DMS79 treated with DMSO at 0.1 percent for 48 hours (cell line): ENCODE measurements around the gene BDP1.
"Not testable (repeated sequence)": the region's sequence is repeated elsewhere in the genome, so short reads cannot be mapped to it uniquely, and the experiment has no call there.

Experiments used
- DNase-seq: peaks from one replicate; lab custom pipeline; 2025; lab: John Stamatoyannopoulos, UW

The BDP1 gene

DNA sequence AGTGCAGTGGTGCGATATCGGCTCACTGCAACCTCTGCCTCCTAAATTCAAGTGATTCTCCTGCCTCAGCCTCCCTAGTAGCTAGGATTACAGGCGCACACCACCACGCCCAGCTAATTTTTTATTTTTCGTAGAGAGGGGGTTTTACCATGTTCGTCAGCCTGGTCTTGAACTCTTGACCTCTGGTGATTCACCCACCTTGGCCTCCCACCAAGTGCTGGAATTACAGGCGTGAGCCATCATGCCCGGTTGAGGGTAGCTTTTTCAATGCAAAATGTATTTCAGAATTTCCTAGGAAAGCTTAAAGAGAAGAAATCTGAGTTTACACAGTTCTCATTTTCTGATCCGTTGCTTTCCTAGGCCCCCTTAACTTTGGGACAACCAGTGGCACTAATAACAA is 15.7 kb downstream of the BDP1 start:
- no peak for DNase-seq

DNA sequence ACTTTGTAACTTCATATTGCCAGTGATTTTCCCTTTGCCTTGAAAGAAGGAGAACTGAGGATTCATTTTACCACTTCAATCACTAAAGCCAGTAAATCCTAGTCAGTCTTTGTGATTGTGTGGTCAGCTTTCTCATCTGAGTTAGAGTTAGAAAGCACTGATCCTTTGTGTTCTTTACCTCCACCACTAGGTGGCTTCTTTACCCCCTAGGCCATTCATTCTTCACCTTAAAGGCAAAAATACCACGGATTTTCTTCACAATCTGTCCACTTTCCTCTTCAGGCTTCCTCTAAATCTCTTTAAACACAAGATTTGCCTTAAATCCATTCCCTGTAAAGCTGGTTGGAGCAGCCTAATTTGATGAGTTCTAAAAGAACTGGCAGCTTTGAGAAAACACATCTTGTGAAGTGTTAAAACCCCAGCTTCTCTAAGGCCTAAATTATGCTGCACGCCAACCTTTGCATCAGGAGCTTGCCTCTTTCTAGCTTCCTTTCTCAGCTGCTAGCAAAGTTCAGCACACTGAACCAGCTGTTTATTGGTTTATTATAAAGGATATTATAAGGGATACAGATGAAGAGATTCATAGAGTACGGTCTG is 20.4 kb downstream of the BDP1 start:
- DNase-seq: no peak

DNA sequence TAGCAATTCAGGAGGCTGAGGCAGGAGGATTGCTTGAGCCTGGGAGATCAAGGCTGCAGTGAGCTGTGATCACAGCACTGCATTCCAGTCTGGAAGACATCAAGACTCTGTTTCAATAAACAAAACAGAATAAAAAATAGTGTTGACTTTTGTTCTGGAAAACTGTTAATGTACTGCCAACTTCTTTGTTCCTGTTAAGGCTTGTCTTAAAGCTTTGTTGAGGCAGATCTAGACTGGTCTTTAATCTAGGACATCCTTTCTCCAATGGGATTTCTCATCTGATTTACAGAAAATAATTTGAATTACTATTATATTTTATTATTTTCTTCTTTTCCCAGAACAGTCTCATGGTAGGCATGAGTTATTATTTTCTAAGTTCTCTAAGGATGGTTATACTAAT is 26.0 kb downstream of the BDP1 start:
- no peak for DNase-seq

DNA sequence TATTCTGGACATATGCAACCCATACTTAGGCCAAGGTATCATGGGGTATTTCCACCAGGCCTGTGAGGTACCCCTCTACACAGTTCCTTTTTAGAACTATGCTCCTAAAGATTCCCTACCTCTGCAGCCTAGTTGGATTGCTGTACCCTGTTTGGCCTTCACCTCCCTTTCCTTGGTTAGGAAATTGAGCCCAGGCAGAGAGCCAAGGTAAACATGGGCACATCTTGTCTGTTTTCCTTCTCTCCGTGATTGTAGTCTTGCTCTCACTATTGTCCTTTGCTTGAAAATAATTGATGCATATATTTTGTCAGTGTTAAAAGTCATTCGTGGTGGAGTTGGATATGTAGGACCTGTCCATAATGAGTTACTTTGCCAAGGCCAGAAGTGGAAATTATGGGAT is 26.7 kb downstream of the BDP1 start:
- DNase-seq: peak; percentile 2

DNA sequence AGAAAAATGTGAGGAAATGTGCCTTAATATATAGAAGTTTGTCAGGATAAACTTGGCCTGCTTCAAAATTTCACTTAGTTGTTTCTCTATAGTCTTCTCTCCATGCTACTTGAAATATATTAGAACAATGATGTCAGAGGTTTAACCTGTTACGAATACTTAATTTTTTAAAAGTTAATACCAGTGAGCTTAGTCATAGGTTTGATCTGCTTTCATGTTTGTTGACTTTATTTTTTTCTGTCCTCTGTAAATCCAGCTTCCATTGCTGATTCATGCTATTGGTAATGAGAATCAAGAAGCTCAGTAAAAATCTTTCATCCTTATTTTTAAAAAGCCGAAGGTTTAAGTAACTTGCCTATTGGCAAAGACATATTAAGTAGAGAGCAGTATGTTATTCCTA is 27.9 kb downstream of the BDP1 start:
- no peak for DNase-seq

DNA sequence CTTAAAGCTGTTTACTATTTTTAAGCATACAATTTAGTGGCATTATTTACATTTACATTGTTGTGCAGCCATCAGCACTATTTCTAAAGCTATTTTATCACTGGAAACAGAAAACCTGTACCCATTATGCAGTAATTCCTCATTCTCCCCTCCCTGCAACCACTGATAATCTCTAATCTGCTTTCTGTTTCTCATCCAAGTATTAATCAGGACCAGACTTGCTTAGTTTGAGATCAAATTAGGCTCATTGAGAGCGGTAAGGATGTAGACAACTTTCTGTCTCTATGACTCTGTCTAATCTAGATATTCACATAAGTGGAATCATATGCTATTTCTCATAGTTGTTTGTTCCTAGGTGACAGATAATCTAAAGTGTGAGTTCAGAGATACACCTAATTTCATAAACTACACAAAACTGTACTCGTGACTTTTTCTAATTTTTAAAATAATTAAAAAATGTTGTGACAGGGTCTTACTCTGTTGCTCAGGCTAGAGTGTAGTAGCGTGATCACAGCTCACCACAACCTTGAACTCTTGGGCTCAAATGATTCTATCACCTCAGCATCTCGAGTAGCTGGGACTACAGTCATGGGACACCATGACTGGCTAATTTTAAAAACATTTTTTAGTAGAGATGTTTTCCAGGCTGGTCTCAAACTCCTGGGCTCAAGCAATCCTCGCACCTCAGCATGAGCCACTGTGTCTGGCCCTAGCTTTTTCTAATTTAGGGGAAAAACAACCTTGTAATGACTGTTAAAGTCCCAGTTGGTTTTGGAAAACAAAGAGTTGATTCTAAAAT is 37.6 kb downstream of the BDP1 start:
- DNase-seq: no peak

DNA sequence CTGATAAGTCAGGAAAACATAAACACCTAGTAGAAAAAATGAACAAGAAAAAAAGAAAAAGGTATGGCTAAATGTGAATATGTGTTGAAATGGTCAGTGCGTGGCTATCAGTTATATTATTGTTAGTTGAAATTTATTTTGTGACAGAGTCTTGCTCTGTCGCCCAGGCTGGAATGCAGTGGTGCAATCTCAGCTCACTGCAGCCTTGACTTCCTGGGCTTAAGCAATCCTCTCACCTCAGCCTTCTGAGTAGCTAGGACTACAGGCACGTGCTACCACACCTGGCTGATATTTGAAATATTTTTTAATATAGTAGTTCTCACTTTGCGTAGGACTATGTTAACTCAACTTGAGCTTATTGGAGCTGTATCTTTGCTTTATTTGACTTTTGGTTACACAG is 38.8 kb downstream of the BDP1 start:
- DNase-seq: not testable (repeated sequence)

DNA sequence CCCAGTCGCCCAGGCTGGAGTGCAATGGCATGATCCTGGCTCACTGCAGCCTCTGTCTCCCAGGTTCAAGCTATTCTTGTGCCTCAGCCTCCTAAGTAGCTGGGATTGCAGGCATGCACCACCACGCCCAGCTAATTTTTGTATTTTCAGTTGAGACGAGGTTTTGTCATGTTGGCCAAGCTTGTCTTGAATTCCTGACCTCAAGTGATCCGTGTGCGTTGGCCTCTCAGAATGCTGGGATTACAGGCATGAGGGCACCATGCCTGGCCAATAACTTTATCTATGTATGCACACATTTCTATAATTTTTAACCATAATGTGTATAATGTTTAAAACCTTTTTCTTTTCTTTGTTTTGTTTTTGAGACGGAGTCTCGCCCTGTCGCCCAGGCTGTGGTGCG is 43.3 kb downstream of the BDP1 start:
- not testable (repeated sequence) for DNase-seq

DNA sequence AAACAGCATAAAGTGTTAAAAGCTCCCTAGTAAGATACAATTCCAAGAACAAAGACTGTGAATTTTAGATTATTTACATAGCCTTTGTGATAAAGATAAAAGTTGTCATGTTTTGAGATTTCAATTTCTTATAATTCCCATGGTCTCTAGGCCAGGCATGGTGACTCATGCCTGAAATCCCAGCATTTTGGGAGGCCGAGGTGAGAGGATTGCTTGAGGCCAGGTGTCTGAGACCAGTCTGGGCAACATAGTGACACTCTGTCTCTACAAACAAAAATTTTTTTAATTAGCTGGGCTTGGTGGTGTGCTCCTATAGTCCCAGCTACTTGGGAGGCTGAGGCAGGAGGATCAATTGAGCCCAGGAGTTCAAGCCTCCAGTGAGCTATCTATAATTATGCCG is 48.1 kb downstream of the BDP1 start:
- no peak for DNase-seq

DNA sequence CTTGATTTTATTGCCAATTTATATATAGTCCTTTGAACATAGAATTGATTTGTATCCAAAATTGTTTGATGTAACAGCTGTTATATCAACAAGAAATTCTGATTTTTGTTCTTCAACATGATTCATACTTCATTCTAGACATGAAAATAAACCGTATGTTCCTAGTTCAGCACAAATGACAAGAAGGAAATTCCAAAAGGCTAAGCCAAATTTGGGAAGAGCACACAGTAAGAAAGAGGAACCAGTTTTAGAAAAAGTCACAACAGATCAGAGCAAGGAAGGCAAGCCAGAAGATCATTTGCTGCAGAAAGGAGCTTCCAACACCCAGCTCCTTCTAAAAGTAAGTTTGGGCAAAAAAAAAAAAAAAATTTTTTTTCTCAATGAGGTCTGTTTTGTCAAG is 66.7 kb downstream of the BDP1 start:
- no peak for DNase-seq

DNA sequence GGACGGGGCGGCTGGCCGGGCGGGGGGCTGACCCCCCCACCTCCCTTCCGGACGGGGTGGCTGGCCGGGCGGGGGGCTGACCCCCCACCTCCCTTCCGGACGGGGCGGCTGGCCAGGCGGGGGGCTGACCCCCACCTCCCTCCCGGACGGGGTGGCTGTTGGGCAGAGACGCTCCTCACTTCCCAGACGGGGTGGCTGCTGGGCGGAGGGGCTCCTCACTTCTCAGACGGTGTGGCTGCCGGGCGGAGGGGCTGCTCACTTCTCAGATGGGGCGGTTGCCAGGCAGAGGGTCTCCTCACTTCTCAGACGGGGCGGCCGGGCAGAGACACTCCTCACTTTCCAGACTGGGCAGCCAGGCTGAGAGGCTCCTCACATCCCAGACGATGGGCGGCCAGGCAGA is 70.2 kb downstream of the BDP1 start:
- DNase-seq: not testable (repeated sequence)

DNA sequence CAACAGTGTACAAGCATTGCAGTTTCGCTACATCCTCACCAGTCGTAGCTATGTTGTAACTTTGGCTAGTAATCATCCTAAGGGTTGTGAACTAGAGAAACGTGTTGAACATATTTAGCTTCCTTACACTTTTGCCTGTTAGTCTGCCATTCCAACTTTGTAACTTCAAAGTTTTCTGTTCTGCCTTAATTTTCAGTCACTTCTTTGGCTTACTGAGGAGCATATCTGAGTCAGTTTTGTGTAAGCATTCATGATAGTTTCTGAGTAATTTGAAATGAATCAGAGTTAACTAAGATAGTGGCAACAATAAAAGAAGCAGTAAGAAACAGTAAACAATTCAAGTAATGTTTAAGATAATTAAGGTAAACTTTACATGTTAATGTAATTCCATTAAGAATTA is 72.8 kb downstream of the BDP1 start:
- DNase-seq: no peak

DNA sequence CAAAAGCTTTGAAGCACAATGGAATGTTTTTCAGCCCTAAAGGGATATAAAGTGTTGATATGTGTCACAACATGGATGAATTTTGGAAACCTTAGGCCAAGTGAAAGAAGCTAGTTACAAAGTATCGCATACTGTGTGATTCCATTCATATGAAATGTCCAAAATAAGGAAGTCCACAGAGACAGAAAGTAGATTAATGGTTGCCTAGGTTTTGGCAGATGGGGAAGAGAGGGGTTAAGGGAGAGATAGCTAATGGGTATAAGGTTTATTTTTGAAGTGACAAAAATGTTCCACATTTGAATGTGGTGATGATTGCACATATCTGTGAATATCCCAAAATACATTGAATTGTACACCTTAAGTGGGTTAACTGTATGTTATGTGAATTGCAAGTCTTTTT is 74.2 kb downstream of the BDP1 start:
- DNase-seq: no peak

DNA sequence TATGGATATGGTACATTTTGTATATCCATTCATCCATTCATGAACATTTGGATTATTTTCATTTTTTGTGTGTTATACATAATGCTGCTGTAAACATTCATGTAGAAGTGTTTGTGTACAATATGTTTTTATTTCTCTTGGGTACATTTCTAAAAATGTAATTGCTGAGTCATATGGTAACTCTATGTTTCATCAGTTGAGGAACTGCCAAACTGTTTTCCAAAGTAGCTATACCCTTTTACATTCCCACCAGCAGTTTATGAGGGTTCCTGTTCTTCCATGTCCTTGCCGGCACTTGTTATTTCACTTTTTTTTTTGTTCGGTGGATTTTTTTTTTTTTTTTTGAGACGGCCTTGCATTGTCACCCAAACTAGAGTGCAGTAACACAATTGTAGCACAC is 77.7 kb downstream of the BDP1 start:
- DNase-seq: no peak

DNA sequence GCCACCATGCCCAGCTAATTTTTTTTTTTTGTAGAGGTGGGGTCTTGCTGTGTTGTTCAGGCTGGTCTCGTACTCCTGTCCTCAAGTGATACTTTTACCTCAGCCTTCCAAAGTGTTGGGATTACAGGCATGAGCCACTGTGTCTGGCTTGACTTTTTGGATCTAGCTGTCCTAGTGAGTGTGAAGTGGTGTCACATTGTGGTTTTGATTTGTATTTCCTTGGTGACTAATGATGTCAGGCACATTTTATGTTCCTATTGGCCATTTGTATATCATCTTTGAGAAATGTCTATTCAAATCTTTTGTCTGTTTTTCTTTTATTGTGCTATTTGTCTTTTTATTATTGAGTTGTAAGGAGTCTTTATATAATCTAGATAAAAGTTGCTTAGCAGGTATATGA is 78.2 kb downstream of the BDP1 start:
- no peak for DNase-seq

DNA sequence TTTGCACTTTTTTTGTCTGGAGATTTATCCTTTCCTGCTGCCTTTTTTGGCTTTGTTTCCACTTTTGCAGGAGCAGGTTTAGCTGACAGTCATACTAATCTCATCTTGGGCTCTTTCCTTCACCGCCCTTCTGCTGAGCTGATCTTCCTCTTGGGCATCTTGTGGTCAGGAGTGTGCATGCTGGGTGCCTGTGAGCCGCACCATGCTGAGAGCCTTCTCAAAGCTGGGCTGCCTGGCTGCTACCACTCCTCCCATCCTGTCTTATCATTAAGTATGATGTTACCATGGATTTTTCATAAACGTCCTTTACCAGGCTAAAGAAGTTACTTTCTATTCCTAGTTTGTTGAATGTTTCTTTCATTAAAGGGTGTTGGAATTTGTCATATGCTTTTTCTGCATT is 82.2 kb downstream of the BDP1 start:
- no peak for DNase-seq

DNA sequence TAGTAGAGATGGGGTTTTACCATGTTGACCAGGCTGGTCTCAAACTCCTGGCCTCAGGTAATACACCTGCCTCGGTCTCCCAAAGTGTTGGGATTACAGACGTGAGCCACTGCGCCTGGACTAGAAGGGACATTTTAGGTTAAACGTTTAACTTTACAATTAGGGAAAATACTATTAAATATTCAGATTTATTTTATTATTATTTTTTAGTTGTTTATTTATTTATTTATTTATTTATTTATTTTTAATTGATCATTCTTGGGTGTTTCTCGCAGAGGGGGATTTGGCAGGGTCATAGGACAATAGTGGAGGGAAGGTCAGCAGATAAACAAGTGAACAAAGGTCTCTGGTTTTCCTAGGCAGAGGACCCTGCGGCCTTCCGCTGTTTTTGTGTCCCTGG is 95.4 kb downstream of the BDP1 start:
- not testable (repeated sequence) for DNase-seq

DNA sequence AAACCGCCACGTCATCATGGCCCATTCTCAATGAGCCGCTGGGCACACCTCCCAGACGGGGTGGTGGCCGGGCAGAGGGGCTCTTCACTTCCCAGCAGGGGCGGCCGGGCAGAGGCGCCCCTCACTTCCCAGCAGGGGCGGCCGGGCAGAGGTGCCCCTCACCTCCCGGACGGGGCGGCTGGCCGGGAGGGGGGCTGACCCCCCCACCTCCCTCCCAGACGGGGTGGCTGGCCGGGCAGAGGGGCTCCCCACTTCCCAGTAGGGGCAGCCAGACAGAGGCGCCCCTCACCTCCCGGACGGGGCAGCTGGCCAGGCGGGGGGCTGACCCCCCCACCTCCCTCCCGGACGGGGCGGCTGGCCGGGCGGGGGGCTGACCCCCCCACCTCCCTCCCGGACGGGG is 96.1 kb downstream of the BDP1 start:
- DNase-seq: not testable (repeated sequence)

DNA sequence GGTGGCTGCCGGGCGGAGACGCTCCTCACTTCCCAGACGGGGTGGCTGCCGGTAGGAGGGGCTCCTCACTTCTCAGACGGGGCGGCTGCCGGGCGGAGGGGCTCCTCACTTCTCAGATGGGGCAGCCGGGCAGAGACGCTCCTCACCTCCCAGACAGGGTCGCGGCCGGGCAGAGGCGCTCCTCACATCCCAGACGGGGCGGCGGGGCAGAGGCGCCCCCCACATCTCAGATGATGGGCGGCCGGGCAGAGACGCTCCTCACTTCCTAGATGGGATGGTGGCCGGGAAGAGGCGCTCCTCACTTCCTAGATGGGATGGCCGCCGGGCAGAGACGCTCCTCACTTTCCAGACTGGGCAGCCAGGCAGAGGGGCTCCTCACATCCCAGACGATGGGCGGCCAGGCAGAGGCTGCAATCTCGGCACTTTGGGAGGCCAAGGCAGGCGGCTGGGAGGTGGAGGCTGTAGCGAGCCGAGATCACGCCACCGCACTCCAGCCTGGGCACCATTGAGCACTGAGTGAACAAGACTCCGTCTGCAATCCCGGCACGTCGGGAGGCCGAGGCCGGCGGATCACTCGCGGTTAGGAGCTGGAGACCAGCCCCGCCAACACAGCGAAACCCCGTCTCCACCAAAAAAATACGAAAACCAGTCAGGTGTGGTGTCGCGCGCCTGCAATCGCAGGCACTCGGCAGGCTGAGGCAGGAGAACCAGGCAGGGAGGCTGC is 96.7 kb downstream of the BDP1 start:
- DNase-seq: not testable (repeated sequence)

DNA sequence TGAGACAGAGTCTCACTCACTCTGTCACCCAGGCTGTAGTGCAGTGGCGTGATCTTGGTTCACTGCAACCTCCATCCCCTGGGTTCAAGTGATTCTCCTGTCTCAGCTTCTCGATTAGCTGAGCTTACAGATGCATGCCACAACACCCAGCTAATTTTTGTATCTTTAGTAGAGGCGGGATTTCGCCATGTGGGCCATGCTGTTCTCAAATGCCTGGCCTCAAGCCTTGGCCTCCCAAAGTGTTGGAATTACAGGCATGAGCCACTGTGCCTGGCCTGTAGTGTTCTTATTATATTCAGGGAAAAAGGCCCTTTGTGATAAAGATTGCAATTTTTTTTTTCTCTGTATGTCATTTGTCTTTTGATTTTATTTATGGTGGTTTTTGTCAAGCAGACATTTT is 107.7 kb downstream of the BDP1 start:
- DNase-seq: no peak

DNA sequence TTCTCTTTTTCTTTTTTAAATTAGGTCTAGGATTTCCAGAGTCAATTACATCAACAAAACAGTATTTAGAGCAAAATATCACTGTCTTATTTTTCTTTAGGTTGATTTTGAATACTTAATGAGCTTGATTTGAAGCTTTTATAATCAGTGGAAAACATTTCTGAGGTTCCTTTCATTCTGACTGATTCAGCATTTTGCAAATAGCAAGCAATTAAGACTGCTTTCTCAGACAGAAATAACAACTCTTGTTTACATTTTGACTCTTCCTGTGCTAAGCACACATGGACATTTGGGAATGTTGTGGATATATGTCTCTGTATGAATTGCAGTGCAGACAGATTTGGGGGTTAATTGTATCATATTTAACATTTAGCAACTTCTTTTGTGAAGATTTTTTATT is 109.4 kb downstream of the BDP1 start:
- no peak for DNase-seq

DNA sequence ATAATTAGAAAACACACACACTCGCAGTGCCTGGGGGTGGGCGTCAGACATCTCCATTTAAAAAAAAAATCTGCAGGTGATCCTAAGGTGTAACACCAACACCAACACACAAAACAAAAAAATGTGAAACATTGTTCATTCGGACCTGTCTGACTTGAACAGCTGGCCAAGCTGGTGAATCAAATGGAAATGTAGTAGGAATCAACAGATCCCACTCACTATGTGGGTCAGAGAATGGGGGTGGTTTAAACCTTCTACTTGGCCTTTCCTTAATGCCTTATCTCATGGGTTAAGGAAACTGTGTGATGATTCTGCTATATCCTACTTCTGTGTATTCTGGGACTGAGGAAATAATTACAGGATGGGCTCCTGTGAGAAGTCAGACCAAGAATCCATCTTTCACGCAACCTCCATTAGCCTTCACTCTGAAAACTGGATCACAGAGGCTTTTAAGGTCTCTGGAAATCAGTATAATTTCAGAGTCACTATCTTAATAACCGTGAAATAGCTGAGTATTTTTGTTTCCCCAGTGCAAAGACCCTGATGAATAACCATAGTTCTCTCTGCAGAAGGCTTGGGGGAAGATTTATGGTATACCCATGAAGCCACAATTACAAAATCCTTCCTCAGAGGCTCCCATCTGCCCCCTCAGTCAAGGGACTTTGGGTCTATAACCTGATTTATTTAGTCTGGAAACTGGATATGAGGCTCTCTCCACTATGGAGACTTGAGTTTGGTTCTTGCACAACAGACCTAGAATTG is 114.5 kb downstream of the BDP1 start:
- DNase-seq: no peak

DNA sequence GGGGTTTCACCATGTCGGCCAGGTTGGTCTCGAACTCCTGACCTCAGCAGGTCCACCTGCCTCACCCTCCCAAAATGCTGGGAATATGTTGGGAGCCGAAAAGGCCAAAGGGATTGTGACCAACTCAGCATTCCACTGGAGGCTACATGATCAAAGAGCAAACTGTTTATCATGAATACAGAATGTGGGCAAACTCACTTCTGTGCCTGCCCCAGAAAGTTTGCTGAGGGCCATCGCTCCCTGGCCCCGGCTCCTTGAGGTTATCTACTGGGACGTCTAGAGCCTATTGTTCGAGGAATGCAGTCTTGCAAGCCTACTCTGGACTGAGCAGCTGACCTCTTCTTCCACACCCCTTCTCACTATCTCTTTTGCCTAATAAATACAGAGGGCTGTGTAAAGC is 116.4 kb downstream of the BDP1 start:
- not testable (repeated sequence) for DNase-seq
